Parathyroid adenoma (tissue), 2 donors: ENCODE measurements around the gene PLPPR1.

Source experiments
- H2AFZ ChIP-seq: fragments of 300-600 bp; sonication (generic); one replicate; pipeline ENCODE4 v1.7.0; 2017; ENCODE audit warnings: antibody characterized with exemption, mild to moderate bottlenecking
- H3K27ac ChIP-seq: fragments of 300-600 bp; sonication (generic); one replicate; pipeline ENCODE4 v1.7.0; 2017
- H3K27me3 ChIP-seq: fragments of 300-600 bp; sonication (generic); one replicate; pipeline ENCODE4 v1.7.0; 2017; ENCODE audit warnings: low read length; ENCODE audit not compliant: control insufficient read depth, insufficient read depth
- H3K36me3 ChIP-seq: fragments of 300-600 bp; sonication (generic); one replicate; pipeline ENCODE4 v1.7.0; 2017; ENCODE audit warnings: low read length; ENCODE audit not compliant: control insufficient read depth, insufficient read depth
- H3K4me1 ChIP-seq: fragments of 300-600 bp; sonication (generic); one replicate; pipeline ENCODE4 v1.7.0; 2017; ENCODE audit warnings: control low read depth
- H3K4me2 ChIP-seq: fragments of 300-600 bp; sonication (generic); one replicate; pipeline ENCODE4 v1.7.0; 2017; ENCODE audit warnings: low read length
- H3K4me3 ChIP-seq: fragments of 300-600 bp; sonication (generic); one replicate; pipeline ENCODE4 v1.7.0; 2017; ENCODE audit warnings: low read depth, low read length
- H3K79me2 ChIP-seq: fragments of 300-600 bp; sonication (generic); one replicate; pipeline ENCODE4 v1.7.0; 2017; ENCODE audit warnings: control low read depth
- H3K9ac ChIP-seq: fragments of 300-600 bp; sonication (generic); one replicate; pipeline ENCODE4 v1.7.0; 2017; ENCODE audit warnings: mild to moderate bottlenecking
- H3K9me3 ChIP-seq: fragments of 300-600 bp; sonication (generic); one replicate; pipeline ENCODE4 v1.7.0; 2017; ENCODE audit warnings: low read length; ENCODE audit not compliant: control insufficient read depth
- TF ChIP-seq, protein P1 (sequence below): fragments of 300-600 bp; sonication (generic); IDR thresholded peaks from one replicate; pipeline ENCODE4 v1.7.0; 2017; ENCODE audit warnings: antibody characterized with exemption, mild to moderate bottlenecking
- donor health status: primary hyperparathyroidism.

The PLPPR1 gene

GRCh38 chr9:101140764-101141163 is 112.2 kb downstream of the PLPPR1 start:
- Histone ChIP-seq H3K27ac (no peak overlapping the region), H2AFZ (no peak overlapping the region), H3K4me3 (no peak overlapping the region), H3K36me3 (no peaks in the 10 kb centered on the region), H3K27me3 (no peaks in the 10 kb centered on the region), H3K9ac (no peak overlapping the region), H3K9me3 (no peaks in the 10 kb centered on the region), H3K4me1 (no peaks in the 10 kb centered on the region), H3K4me2 (no peak overlapping the region), H3K79me2 (no peaks in the 10 kb centered on the region)
- TF ChIP-seq, protein P1, sequence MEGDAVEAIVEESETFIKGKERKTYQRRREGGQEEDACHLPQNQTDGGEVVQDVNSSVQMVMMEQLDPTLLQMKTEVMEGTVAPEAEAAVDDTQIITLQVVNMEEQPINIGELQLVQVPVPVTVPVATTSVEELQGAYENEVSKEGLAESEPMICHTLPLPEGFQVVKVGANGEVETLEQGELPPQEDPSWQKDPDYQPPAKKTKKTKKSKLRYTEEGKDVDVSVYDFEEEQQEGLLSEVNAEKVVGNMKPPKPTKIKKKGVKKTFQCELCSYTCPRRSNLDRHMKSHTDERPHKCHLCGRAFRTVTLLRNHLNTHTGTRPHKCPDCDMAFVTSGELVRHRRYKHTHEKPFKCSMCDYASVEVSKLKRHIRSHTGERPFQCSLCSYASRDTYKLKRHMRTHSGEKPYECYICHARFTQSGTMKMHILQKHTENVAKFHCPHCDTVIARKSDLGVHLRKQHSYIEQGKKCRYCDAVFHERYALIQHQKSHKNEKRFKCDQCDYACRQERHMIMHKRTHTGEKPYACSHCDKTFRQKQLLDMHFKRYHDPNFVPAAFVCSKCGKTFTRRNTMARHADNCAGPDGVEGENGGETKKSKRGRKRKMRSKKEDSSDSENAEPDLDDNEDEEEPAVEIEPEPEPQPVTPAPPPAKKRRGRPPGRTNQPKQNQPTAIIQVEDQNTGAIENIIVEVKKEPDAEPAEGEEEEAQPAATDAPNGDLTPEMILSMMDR: no peak

DNA sequence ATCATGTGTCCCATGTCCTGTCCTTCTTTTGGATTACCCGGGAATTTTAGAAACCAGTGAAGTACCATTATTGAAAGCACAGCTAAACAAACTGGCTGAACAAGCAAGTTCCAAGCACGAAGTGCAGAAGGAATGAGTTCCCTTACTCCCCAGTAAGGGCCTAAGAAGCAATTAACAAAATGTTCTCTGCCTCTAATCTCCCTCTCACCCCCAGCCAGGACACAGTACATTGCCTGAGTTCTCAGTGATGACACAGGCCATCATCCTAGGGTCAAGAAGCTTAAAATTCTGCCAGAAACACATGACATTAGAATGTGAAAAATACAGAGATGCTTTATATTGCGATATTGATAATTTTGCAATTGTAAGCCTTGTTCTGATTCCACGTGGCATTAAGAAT is 118.0 kb downstream of the PLPPR1 start:
- Histone ChIP-seq H3K9me3 (no peaks in the 10 kb centered on the region), H3K4me2 (no peak overlapping the region), H3K4me1 (no peaks in the 10 kb centered on the region), H3K27me3 (no peaks in the 10 kb centered on the region), H3K9ac (no peak overlapping the region), H3K27ac (no peak overlapping the region), H3K36me3 (no peaks in the 10 kb centered on the region), H2AFZ (no peak overlapping the region), H3K79me2 (no peaks in the 10 kb centered on the region), H3K4me3 (no peak overlapping the region)
- TF ChIP-seq, protein P1: no peak

DNA sequence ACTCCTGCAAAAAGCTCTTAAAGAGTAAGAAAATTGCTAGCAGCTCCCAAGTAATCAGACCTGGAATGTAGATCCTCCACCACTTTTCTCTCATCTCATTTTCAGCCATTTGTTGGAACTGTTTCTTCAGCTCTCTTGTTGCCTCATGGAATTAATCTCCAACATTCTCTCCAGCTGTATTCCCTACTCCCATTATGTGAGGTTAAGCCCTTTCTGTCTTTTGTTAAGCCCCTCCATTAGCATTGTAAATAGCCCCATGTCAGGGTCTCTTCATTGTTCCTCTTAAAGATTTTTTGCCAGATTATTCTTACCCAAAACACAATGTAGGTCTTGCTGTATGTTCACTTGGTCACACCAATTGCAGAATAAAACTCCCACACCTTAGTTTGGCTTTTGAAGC is 119.8 kb downstream of the PLPPR1 start:
- Histone ChIP-seq H3K4me2 (no peak overlapping the region), H3K9ac (no peak overlapping the region), H3K9me3 (no peaks in the 10 kb centered on the region), H3K27ac (no peak overlapping the region), H3K27me3 (no peaks in the 10 kb centered on the region), H3K4me1 (no peaks in the 10 kb centered on the region), H3K36me3 (no peaks in the 10 kb centered on the region), H2AFZ (no peak overlapping the region), H3K79me2 (no peaks in the 10 kb centered on the region), H3K4me3 (no peak overlapping the region)
- TF ChIP-seq, protein P1: no peak

- no peaks in the 10 kb centered on the region for H3K9me3 ChIP-seq
- TF ChIP-seq, protein P1: no peak
These were observed 129.8 kb downstream of the PLPPR1 start for GRCh38 chr9:101158361-101158760.

GRCh38 chr9:101162231-101162630 is 133.7 kb downstream of the PLPPR1 start:
- Histone ChIP-seq H3K27ac (no peak overlapping the region), H3K27me3 (no peaks in the 10 kb centered on the region), H3K36me3 (no peaks in the 10 kb centered on the region), H3K4me2 (no peak overlapping the region), H3K4me1 (no peaks in the 10 kb centered on the region), H3K9me3 (no peaks in the 10 kb centered on the region), H3K79me2 (no peaks in the 10 kb centered on the region), H3K4me3 (no peak overlapping the region), H3K9ac (no peak overlapping the region), H2AFZ (no peak overlapping the region)
- TF ChIP-seq, protein P1: no peak

More at GRCh38 chr9:101158361-101158760, 129.8 kb downstream of the PLPPR1 start:
- Histone ChIP-seq H3K79me2 (no peaks in the 10 kb centered on the region), H3K27me3 (no peaks in the 10 kb centered on the region), H3K9ac (no peak overlapping the region), H3K36me3 (no peaks in the 10 kb centered on the region), H3K4me1 (no peaks in the 10 kb centered on the region), H2AFZ (no peak overlapping the region), H3K27ac (no peak overlapping the region), H3K4me3 (no peak overlapping the region), H3K4me2 (no peak overlapping the region)
